ENCODE data around the gene TIMM29.

GRCh38 chr19:10919352-10920287 is 9.0 kb upstream of the TIMM29 start:
- TF ChIP-seq CTCF (IDR thresholded peaks at IDR 0.05; ENCODE audit: low read length) (no peak), EZH2 (optimal IDR thresholded peaks at IDR 0.05; ENCODE audit: low read depth, low read length) (no peak)
